ENCODE data around the gene PPP1R13L.
"Not testable (repeated sequence)": the region's sequence is repeated elsewhere in the genome, so short reads cannot be mapped to it uniquely, and the experiment has no call there.

The PPP1R13L gene

GRCh38 chr19:45342911-45343310 is 62.0 kb downstream of the PPP1R13L start:
- no peak for DNase-seq (ENCODE audit: low spot score)

GRCh38 chr19:45340899-45341453 is 63.9 kb downstream of the PPP1R13L start:
- no peak for DNase-seq (ENCODE audit: low spot score)

- no peak for DNase-seq (ENCODE audit: low spot score)
Measured at GRCh38 chr19:45340232-45340898, 64.5 kb downstream of the PPP1R13L start, which contains the start of gene KLC3. TSS of gene KLC3 (plus strand) at chr19:45340750. CDS start at chr19:45345542, 4,792 bp downstream.

- no peak for DNase-seq (ENCODE audit: low spot score)
Measured at GRCh38 chr19:45339629-45340028, 65.2 kb downstream of the PPP1R13L start.

GRCh38 chr19:45336696-45337251 is 68.1 kb downstream of the PPP1R13L start:
- no peak for DNase-seq (ENCODE audit: low spot score)

GRCh38 chr19:45334881-45335280 is 70.0 kb downstream of the PPP1R13L start:
- not testable (repeated sequence) for DNase-seq (ENCODE audit: low spot score)

- DNase-seq (ENCODE audit: low spot score), result no peak
Measured at GRCh38 chr19:45333609-45334303, 71.1 kb downstream of the PPP1R13L start.

GRCh38 chr19:45331411-45331810 is 73.5 kb downstream of the PPP1R13L start:
- DNase-seq (ENCODE audit: low spot score), result no peak
